MM.1S (cell line): ENCODE measurements around the gene SREBF2.

ENCODE experiments used
- DNase-seq: peaks from one replicate; pipeline ENCODE4 v3.0.0-alpha.2; 2015
- H2AFZ ChIP-seq: fragments of 300-600 bp; sonication (generic); 2 replicates; pipeline ENCODE4 v1.6.0; 2016; ENCODE audit warnings: antibody characterized with exemption, low read length
- H3F3A ChIP-seq: fragments of 300-600 bp; sonication (generic); 2 replicates; pipeline ENCODE4 v1.6.1; 2016; ENCODE audit warnings: mild to moderate bottlenecking, antibody characterized with exemption, low read length, moderate library complexity, mixed read lengths; ENCODE audit not compliant: insufficient read depth
- H3K27ac ChIP-seq: fragments of 300-600 bp; sonication (generic); 2 replicates; pipeline ENCODE4 v1.5.1; 2016; ENCODE audit warnings: mild to moderate bottlenecking, low read length
- H3K27me3 ChIP-seq: fragments of 300-600 bp; sonication (generic); replicated peaks from 2 replicates; pipeline ENCODE4 v1.6.0; 2016; ENCODE audit warnings: low read length; ENCODE audit not compliant: insufficient read depth
- H3K36me3 ChIP-seq: fragments of 300-600 bp; sonication (generic); replicated peaks from 2 replicates; pipeline ENCODE4 v1.6.1; 2016; ENCODE audit warnings: mild to moderate bottlenecking, low read length, mixed read lengths; ENCODE audit not compliant: insufficient read depth
- H3K4me1 ChIP-seq: fragments of 300-600 bp; sonication (generic); 2 replicates; pipeline ENCODE4 v1.6.1; 2016; ENCODE audit warnings: low read length, mixed read lengths
- H3K4me2 ChIP-seq: fragments of 300-600 bp; sonication (generic); 2 replicates; pipeline ENCODE4 v1.6.0; 2016; ENCODE audit warnings: low read depth, low read length
- H3K4me3 ChIP-seq: fragments of 300-600 bp; sonication (generic); 2 replicates; pipeline ENCODE4 v1.5.1; 2016; ENCODE audit warnings: low read length, mixed read lengths
- H3K79me2 ChIP-seq: fragments of 300-600 bp; sonication (generic); 2 replicates; pipeline ENCODE4 v1.6.1; 2016; ENCODE audit warnings: mixed run types, low read length, mixed read lengths
- H3K9ac ChIP-seq: fragments of 300-600 bp; sonication (generic); 2 replicates; pipeline ENCODE4 v1.6.1; 2016; ENCODE audit warnings: low read length, mixed read lengths
- H3K9me2 ChIP-seq: fragments of 300-600 bp; sonication (generic); replicated peaks from 2 replicates; pipeline ENCODE4 v1.6.1; 2016; ENCODE audit warnings: mild to moderate bottlenecking, low read length, mixed read lengths; ENCODE audit not compliant: insufficient read depth
- H3K9me3 ChIP-seq: fragments of 300-600 bp; sonication (generic); replicated peaks from 2 replicates; pipeline ENCODE4 v1.6.1; 2016; ENCODE audit warnings: mild to moderate bottlenecking, low read length, mixed read lengths; ENCODE audit not compliant: insufficient read depth
- H4K20me1 ChIP-seq: fragments of 300-600 bp; sonication (generic); 2 replicates; pipeline ENCODE4 v1.6.1; 2016; ENCODE audit warnings: mild to moderate bottlenecking, low read length, moderate library complexity, mixed read lengths; ENCODE audit not compliant: insufficient read depth
- EZH2 ChIP-seq: fragments of 300-600 bp; sonication (generic); optimal IDR thresholded peaks from 2 replicates; pipeline ENCODE3; 2017; ENCODE audit warnings: low read depth, mild to moderate bottlenecking, antibody characterized with exemption, low read length, mixed read lengths
- EZH2phosphoT487 ChIP-seq: fragments of 300-600 bp; sonication (generic); IDR thresholded peaks from 2 replicates; pipeline ENCODE4 v1.6.1; 2018; ENCODE audit warnings: antibody characterized with exemption, low read length
- TF ChIP-seq, protein P1 (sequence below): fragments of 300-600 bp; sonication (generic); IDR thresholded peaks from 2 replicates; pipeline ENCODE4 v1.5.1; 2016; ENCODE audit warnings: antibody characterized with exemption, low read length, mixed read lengths

SREBF2 gene

DNA sequence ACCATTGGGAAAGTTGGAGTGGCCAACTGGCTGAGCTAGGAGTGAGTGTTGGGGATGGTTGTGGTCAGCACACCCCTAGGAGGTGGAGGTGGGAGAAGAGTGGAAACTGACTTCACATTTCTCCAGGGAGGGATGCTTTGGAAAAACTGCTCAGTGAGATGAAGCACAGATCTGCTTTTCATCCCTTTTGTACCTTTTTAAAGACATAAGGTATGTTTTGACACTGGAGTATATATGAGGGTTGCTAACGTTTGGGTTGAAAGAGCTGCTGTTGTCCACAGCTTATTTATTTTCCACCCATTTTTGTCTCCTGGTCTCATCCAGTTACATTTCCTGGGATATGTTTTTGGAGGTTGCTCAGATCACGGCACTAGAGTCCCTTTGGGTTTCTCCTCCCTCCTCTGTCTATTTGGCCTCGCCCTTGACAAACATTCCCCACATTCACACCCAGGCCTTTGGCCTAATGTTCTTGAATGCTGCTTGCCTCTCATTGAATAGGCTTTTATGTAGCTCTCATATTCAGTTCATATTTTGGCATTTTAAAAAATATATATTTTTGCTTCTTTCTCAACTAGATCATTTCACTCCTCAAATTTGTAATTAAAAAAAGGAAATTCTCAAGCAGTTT is 8.3 kb downstream of the SREBF2 start:
- Histone ChIP-seq H3K27me3 (no peaks in the 10 kb centered on the region), H3K79me2 (peaks cover 98% of the 10 kb centered on the region), H3K4me2 (no peak overlapping the region), H3K9ac (no peak overlapping the region), H3K4me1 (peaks cover 4% of the 10 kb centered on the region), H3K9me2 (no peaks in the 10 kb centered on the region), H3K36me3 (peaks cover 20% of the 10 kb centered on the region), H3F3A (no peaks in the 10 kb centered on the region; the same call in 1 of the 2 replicates), H2AFZ (no peak overlapping the region), H4K20me1 (peaks cover 79% of the 10 kb centered on the region), H3K9me3 (no peaks in the 10 kb centered on the region), H3K27ac (no peak overlapping the region), H3K4me3 (no peak overlapping the region)
- TF ChIP-seq EZH2 (no peak), EZH2phosphoT487 (no peak)
- TF ChIP-seq, protein P1, sequence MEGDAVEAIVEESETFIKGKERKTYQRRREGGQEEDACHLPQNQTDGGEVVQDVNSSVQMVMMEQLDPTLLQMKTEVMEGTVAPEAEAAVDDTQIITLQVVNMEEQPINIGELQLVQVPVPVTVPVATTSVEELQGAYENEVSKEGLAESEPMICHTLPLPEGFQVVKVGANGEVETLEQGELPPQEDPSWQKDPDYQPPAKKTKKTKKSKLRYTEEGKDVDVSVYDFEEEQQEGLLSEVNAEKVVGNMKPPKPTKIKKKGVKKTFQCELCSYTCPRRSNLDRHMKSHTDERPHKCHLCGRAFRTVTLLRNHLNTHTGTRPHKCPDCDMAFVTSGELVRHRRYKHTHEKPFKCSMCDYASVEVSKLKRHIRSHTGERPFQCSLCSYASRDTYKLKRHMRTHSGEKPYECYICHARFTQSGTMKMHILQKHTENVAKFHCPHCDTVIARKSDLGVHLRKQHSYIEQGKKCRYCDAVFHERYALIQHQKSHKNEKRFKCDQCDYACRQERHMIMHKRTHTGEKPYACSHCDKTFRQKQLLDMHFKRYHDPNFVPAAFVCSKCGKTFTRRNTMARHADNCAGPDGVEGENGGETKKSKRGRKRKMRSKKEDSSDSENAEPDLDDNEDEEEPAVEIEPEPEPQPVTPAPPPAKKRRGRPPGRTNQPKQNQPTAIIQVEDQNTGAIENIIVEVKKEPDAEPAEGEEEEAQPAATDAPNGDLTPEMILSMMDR = no peak
- DNase-seq = no peak

DNA sequence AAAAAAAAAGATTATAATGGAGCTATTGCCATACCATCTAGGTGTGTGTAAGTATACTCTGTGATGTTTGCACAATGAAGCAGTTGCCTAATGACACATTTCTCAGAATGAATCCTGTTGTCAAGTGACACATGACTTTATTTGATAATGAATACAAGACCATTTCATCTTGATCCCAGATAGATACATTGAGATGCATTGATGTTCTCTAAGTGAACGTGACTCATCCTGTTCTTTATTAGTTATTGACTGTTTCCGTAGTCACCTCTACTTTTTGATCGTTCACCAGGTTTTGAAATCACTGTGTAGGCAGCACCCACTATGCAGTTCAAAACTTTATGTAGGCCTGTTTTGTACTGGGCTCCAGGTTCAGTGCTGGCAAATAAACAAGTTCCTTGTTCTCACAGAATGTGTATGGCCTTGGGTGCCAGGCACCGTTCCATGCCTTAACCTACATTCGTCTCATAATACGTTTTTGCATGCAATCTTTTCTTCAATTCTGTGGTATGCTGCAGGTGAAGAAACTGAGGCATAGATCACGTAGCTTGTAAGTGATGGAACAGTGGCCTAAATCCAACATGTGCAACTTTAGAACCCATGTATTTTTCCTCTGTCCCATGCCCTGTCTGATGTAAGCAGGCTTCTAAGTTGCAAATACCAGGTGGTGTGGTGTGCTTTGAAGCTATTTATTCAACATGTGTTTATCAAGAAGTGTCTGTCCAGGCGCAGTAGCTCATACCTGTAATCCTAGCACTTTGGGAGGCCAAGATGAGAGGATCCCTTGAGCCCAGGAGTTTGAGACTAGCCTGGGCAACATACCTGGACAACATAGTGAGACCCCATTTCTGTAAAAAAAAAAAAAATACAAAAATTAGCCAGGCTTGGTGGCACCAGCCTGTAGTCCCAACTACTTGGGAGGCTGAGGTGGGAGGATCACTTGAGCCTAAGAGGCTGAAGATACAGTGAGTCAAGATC is 10.4 kb downstream of the SREBF2 start:
- Histone ChIP-seq H3K36me3 (peaks cover 14% of the 10 kb centered on the region), H3K4me3 (no peak overlapping the region), H3K27ac (no peak overlapping the region), H3K27me3 (no peaks in the 10 kb centered on the region), H3K4me1 (no peaks in the 10 kb centered on the region; the same call in 1 of the 2 replicates), H3F3A (peaks cover 4% of the 10 kb centered on the region; the same call in 1 of the 2 replicates), H4K20me1 (peaks cover 86% of the 10 kb centered on the region), H3K79me2 (peaks cover 97% of the 10 kb centered on the region), H3K4me2 (no peak overlapping the region), H3K9me2 (no peaks in the 10 kb centered on the region), H3K9me3 (no peaks in the 10 kb centered on the region), H3K9ac (no peak overlapping the region), H2AFZ (no peak overlapping the region)
- TF ChIP-seq, protein P1 = no peak
- no peak for TF ChIP-seq EZH2
- no peak for TF ChIP-seq EZH2phosphoT487
- DNase-seq = no peak

DNA sequence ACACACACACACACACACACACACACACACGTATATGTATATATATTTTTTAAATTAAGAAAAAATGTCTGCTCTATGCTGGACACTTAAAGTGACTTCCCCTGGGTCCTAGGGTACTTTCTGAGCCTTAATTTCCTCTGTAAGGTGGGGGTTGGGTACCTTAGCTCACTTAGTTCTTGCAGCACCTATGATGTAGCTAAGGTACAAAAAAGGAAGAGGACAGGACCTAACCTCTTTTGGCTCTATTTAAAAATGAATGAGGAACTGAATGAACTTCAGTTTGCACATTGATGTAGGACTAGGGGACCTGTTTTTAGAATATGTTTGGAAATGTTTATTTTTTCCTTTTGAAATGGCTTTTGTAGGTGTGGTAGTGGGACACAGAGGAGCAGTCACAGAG is 11.1 kb downstream of the SREBF2 start:
- Histone ChIP-seq H3K9me3 (no peaks in the 10 kb centered on the region), H3K4me3 (no peak overlapping the region), H4K20me1 (peaks cover 88% of the 10 kb centered on the region), H3F3A (peaks cover 4% of the 10 kb centered on the region; the same call in 1 of the 2 replicates), H2AFZ (no peak overlapping the region), H3K36me3 (peaks cover 19% of the 10 kb centered on the region), H3K4me1 (no peaks in the 10 kb centered on the region; the same call in 1 of the 2 replicates), H3K9ac (no peak overlapping the region), H3K79me2 (peaks cover 97% of the 10 kb centered on the region), H3K4me2 (no peak overlapping the region), H3K9me2 (no peaks in the 10 kb centered on the region), H3K27me3 (no peaks in the 10 kb centered on the region), H3K27ac (no peak overlapping the region)
- TF ChIP-seq, protein P1 = no peak
- no peak for TF ChIP-seq EZH2
- TF ChIP-seq EZH2phosphoT487 = no peak
- no peak for DNase-seq
